ENCODE data around the gene TRMT1.

Gene TRMT1

DNA sequence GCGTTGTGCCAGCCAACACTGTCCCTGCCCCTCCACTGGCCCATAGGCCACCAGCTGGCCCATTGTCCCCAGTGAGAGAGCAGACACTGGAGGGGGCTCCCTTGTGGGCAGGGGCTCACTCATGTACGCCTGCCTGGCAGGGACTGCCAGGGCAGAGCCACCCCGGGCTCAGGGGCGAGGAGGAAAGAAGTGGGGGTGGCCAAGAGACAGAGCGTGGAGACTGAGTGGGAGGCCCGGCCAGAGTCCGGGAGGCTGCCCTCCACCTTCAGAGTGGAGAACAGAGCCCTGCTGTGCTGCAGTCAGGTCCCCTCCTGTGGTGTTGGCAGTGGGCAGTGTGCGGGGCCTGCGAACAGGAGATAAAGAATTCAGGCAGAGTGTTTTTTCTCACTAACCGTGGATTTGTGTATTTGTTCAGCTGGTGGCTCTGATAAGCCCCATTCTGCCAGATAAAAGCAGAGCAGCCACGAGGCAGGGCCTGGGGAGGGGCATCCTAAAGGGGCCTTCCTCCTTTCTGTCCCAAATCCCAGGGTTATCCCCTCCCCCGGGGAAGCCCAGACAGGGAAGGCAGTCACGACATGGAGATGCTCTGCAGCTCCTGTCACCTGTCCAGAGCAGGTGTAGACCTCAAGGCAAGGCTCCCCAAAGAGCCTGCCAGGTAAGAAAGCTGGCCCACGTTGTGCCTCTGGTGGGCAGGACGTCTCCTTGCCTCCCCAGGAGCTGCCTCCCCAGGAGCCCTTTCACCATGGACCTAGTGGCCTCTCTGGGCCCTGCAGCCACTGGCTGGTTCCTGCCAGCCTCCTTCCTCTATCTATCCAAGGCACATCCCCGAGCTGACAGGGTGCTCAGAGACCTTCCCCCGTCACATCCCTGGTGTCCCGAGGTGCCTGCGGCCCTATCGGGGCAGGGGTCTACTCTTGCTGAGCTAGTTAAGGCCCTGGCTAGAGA is 46.9 kb downstream of the TRMT1 start:
- no peak for DNase-seq

- no peak for DNase-seq
Observed at GRCh38 chr19:13068085-13068846, 48.3 kb downstream of the TRMT1 start.

DNA sequence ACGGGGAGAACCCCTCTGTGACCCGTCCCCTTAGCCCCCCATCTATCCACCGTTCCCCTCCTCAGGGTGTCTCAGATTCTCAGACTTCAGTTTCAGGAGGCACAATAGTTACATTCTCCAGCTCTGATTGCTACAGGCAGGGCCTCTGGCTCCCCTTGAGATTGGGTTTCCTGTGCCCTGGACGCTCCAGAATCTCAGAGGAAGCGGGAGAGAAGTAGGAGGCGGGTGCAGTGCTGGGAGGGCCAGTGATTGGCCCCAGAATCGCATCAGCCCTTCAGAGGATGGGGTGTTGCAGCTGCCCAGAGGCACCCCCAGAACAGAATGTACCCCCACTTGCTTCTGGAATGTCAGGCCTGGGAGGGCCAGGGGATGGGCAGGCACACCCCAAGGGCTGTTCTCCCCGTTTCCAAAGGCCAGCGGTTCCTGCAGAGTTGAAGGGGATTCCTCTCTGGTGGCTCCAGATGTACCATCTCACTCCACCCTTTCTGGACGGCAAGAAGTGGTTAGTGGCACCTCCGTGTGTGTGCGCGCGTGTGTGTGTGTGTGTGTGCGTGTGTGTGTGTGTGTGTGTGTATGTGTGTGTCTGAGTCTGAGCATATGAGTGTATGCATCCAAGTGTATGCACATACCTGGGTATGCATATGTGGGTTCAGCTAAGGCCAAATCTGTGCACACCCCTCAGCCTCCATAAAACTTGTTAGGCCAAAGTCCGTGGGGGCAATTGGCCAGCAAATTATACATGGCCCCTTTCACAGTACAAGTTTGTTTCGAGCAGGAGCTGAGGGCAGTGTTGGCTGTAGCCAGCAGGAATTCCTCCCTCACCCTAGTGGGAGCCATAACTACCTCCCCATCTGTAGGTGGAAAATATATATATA is 49.4 kb downstream of the TRMT1 start:
- DNase-seq: no peak

DNA sequence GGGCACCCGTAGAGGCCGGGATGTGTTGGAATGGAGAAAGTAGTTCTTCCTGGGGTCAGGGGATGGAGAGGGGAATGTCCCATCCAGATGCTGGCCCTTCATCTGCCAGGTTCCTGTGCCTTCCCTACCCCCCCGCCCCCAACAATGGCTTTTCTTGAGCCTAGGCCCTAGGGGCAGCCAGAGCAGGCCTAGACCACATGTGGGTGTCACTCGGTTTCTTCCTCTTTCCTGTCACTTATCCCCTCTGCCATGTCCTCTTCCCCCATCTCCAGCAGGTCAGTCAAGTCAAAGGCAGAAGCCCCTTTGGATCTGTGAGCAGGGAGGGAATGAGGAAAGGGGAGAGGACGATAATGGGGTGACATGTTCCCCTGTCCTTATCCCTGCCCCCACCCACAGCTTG is 50.3 kb downstream of the TRMT1 start:
- no peak for DNase-seq

DNA sequence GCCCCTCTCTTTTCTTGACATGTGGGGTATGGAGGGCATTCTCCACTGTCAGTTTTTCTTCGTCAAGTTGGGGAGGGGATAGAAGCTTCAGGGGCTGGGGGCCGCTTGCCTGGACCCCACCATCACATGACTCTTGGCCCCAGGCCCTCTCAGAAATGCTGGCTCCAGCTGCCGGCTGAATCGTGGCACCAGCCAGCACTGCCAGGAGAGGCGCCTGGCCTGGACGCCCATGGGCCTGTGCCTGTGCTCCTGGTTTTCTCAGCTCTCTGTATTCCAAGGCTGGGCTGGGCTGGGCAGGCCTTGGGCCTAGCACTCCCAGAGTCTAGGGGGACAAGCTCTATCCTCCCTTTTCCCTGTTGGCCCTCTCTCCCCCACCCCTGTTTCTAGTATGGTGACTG is 52.4 kb downstream of the TRMT1 start:
- DNase-seq: no peak

DNA sequence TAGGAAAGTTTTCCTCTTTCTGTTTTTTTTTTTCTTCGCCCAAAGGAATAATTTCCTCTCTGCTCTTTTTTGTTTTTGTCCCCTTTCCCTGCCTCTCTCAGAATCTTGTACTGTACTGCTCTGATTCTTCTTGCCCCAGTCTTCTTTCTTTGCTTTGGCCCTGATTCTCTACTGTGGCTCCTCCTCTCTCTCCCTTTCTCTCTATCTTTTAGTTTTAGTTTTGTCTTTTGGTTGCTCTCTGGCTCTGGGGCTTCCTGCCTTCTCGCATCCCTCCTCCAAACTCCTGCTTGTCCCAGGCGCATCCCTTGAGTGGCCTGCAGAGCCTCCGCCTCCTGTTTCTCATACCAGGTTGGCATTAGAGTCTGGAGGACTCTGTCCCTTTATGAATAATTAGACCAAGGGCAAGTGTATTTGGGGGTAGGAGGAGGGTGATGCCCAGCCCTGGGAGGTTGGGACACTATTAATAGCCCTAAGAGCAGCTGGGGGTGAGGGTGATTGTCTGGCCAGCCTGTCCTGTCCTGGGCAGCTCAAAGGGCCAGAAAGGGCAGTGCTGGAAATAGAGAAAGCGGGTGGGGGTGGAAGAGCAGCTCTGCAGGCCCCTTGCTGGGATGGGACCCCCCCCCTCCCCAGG is 53.0 kb downstream of the TRMT1 start:
- no peak for DNase-seq

DNA sequence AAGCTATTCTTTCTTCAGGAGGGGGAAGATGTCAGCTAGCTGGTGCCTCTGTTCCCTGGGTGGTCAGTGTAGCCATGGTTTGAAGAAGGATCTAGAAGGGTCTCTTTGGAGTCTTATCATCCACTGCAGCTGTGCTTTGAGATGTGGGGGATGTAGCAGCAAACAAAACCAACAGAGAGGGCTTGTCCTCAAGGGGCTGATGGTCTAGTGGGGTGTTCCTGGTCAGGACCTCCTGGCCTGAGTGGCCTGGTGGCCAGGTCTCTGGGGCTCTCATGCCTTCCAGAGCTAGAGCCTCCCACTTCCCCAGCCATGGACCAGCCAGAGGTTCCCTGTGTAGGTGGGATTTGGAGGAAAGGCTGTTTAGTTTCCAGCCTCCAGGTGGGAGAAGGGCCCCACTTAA is 54.2 kb downstream of the TRMT1 start:
- DNase-seq: no peak

DNA sequence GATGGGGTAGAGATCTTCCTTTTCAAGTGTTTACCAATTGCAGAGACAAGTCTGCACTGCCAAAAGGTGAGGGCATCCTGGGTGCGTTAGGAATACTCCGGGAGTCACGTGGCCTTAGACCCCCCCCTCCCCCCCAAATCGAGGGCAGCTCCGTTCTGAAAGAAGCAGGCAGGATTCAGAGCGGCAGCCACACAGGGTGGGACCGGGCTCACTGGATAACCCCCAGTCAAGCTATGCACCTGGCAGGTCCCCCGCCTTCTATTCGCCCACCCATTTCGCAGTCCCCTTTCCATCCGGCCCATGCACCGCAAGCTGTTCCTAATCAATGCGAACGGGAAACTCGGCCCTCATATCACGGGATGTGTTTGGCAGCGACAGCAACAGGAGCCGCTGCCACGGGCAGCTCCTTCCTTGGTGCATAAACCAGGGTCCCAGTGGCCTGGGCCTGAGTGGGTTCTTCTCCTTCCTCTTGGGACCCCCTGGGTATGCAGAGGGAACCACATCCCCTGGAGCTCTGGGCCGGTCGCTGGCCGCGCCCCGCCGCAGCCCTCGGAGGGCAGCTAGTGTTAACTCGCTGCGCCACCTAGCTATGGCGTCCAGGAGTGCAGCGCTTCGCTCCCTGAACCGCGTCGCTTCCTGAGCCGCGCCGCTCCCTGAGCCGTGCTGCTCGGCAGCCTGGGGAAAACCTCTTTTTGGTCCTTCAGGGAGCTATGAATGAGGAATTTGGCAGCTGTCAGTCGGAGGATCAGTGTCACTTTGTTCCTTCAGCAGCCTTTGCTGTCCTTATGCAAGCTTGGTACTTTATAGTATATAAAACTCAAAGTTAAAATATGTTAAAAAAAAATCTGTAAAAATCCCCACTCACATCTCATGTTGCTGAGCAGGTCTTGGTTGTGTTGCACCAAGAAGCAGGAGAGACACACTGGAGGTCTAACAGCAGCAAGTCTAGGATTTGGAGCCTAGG is 55.3 kb downstream of the TRMT1 start:
- peak; percentile 66 to 79 for DNase-seq

- no peak for DNase-seq
Observed at GRCh38 chr19:13060233-13060963, 56.1 kb downstream of the TRMT1 start.

DNA sequence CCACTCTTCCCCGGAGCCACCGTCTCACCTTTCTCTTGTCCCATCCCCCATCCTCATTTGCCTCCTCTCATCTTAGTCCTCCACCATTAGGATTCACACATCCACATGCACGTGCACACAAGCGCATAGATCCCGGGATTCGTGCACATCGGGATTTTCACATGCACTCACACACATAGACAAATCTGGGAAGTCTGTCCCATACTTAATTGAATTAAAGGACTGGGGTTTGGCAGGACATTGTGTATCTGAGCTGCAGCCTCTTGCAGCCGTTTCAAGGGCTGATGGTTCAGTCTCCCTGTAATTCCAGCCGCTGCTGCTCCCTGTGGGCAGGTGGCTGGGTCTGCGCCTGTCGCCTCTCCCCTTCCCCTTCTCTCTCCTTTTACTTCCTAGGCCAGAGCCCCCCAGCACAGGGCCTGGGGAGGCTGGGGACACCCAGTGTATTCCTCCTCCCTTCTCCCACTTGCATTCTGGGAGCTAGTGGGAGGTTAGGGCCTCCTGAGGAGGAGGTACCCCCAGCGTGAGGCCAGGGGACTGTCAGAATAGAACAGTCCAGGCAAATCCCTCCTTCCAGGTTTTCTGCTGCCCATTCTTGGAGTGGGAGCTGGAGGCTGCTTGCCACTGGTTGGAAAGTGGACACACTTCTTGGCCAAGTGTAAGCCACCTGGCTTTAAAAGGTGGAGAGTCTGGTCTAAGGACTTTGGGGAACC is 57.4 kb downstream of the TRMT1 start:
- no peak for DNase-seq

GRCh38 chr19:13057744-13058143 is 58.8 kb downstream of the TRMT1 start:
- no peak for DNase-seq

DNA sequence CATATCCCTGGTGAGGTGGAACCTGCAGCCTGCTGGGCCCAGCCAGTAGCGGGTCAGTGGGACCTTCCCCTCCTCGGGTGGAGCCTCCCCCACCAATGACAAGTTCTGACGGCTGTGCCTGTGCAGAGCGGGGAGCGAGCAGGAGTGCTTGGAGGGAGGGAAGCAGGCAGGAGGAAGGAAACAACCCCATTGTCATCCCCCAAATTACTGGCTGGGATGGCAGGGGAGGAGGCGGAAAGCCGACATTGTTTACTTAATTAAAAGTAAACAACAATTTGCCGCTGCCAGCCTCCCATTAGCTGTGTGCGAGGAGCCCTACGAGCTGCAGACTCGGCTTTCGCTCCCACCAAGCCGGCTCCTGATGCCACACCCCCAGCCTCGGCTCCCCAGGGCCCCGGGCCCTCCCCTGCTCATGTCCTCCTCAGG is 59.4 kb downstream of the TRMT1 start:
- DNase-seq: no peak

DNA sequence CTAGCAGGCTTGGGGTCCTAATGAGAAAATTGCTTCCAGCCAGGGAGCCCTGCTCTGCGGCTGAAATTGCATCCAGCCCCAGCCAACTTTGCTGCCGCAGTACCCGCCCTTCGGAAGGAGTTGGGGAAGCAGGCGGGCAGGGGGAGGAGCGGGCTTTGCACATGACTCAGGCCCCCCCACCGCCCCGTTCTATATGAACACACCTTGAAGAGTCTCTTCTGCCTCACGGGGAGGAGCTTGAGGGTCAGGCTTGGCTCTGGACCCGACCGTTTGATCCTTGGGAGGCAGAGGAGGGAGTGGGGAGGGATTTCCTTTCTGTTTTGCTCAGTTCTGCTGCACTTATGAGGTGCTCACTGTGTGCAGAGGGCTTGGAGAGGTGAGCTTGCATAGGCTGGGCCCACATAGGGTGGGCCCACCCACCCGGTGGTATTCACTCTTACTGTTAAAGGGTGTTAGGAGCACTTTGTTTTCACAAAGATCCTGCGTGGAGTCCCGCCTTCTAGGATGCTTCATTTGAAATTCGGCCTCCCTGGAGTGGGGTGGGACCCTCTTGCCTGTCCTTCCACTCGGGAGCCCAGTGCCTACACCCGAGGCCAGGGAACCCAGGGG is 60.4 kb downstream of the TRMT1 start:
- DNase-seq: no peak

GRCh38 chr19:13055213-13056051 is 61.1 kb downstream of the TRMT1 start:
- DNase-seq: no peak

All from activated CD4-positive, alpha-beta T cell treated with anti-CD3 and anti-CD28 coated beads for 4 hours (primary cell).